COLO829 (cell line): ENCODE measurements around the gene ADIG.

Experiments
- DNase-seq: peaks from one replicate; pipeline ENCODE4 v3.0.0; 2012; ENCODE audit warnings: low spot score

Gene ADIG

GRCh38 chr20:38602185-38602581, 21.2 kb downstream of the ADIG start:
- DNase-seq = no peak

- DNase-seq = no peak
Observed at GRCh38 chr20:38603286-38603685, 22.3 kb downstream of the ADIG start.

- DNase-seq = peak; percentile 95
Observed at GRCh38 chr20:38604873-38605303, 23.9 kb downstream of the ADIG start.

- no peak for DNase-seq
Observed at GRCh38 chr20:38607351-38607750, 26.4 kb downstream of the ADIG start.

GRCh38 chr20:38608188-38608587, 27.2 kb downstream of the ADIG start:
- DNase-seq = no peak

GRCh38 chr20:38609815-38610214, 28.8 kb downstream of the ADIG start:
- DNase-seq = no peak

GRCh38 chr20:38610521-38610920, 29.5 kb downstream of the ADIG start:
- DNase-seq = no peak

GRCh38 chr20:38612751-38613515, 31.9 kb downstream of the ADIG start:
- no peak for DNase-seq

- DNase-seq = no peak
Observed at GRCh38 chr20:38615283-38615682, 34.3 kb downstream of the ADIG start.

- no peak for DNase-seq
Observed at GRCh38 chr20:38616457-38616856, 35.5 kb downstream of the ADIG start.

- no peak for DNase-seq
Observed at GRCh38 chr20:38617011-38617829, 36.2 kb downstream of the ADIG start.

GRCh38 chr20:38617830-38618196, 36.8 kb downstream of the ADIG start:
- no peak for DNase-seq

GRCh38 chr20:38620441-38620840, 39.4 kb downstream of the ADIG start:
- DNase-seq = no peak

- no peak for DNase-seq
Observed at GRCh38 chr20:38623061-38623460, 42.1 kb downstream of the ADIG start.

GRCh38 chr20:38624084-38624483, 43.1 kb downstream of the ADIG start:
- no peak for DNase-seq

GRCh38 chr20:38625896-38626295, 44.9 kb downstream of the ADIG start:
- DNase-seq = no peak

GRCh38 chr20:38626921-38627659, 46.1 kb downstream of the ADIG start:
- DNase-seq = no peak

- no peak for DNase-seq
Observed at GRCh38 chr20:38628580-38629470, 47.8 kb downstream of the ADIG start.

- no peak for DNase-seq
Observed at GRCh38 chr20:38629979-38630378, 49.0 kb downstream of the ADIG start.

- DNase-seq = no peak
Observed at GRCh38 chr20:38630727-38631126, 49.7 kb downstream of the ADIG start.

GRCh38 chr20:38631155-38632022, 50.4 kb downstream of the ADIG start:
- DNase-seq = no peak
